Measurements from ENCODE around the gene SF3B1. TPM values are rescaled to one million over a fixed set of nuclear protein-coding genes. Genes with fewer than 3 reads are reported as not detected.
"Not testable (repeated sequence)": the region's sequence is repeated elsewhere in the genome, so short reads cannot be mapped to it uniquely, and the experiment has no call there.

The SF3B1 gene
- total and polyA plus RNA-seq, 2 donors (not counting 1 experiment from before 2014, with no cell fraction given) = 524 to 722 TPM

DNA sequence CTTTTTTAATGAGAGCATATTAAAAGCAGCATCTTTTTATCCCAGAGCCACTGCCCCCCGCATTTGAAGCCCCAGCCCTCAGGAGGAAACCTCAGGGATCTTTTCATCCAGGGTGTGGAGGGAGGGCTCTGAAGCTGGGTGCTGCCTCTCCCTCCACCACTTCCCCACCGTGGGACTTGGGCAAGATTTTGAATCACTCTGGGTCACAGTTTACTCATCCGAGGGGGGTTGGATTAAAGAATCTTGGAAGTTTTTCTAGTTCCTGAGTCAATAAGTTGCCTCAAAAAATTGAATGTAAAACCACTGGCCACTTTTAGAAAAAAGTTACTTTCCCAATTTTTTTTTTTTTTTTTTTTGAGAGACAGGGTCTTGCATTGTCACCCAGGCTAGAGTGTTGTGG, 62.2 kb downstream of the SF3B1 start:
- no peak for ATAC-seq (ENCODE audit: low read depth)
- H3K27ac Mint-ChIP-seq = no peak overlapping the region

DNA sequence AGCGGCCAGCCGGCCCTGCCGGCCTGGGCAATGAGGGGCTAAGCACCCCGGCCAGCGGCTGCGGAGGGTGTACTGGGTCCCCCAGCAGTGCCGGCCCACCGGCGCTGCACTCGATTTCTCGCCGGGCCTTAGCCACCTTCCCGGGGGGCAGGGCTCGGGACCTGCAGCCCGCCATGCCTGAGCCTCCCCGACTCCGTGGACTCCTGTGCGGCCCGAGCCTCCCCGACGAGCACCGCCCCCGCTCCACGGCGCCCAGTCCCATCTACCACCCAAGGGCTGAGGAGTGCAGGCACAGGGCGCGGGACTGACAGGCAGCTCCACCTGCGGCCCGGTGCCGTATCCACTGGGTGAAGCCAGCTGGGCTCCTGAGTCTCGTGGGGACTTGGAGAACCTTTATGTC, 64.2 kb downstream of the SF3B1 start:
- intact Hi-C loops (cut with micrococcal nuclease) = loop anchor here (10.0 kb wide), 1 partner anchor 286 kb away; no protein-coding TSS in a partner anchor
- ATAC-seq (ENCODE audit: low read depth); POLR2A ChIA-PET; H3K27me3 ChIP-seq (replicated peaks in 1 of 4; ENCODE audit: control extremely low read depth in 1 of 4, control insufficient read depth in 3 of 4, insufficient read depth in 4 of 4, low read length in 3 of 4); H2AFZ ChIP-seq (ENCODE audit: insufficient read depth, low read depth, low read length, poor library complexity, severe bottlenecking); H3K27ac Mint-ChIP-seq; H3K4me3 Mint-ChIP-seq; DNase-seq; H3K4me1 ChIP-seq (ENCODE audit: control insufficient read depth in 2 of 2, insufficient read depth in 2 of 2, low read length in 2 of 2); H4K20me1 ChIP-seq (ENCODE audit: control insufficient read depth, insufficient read depth, low read length, poor library complexity, severe bottlenecking); H3K36me3 ChIP-seq (replicated peaks in 1 of 2; ENCODE audit: control extremely low read depth in 1 of 2, control insufficient read depth in 1 of 2, extremely low read depth in 1 of 2, insufficient read depth in 2 of 2, low read length in 1 of 2); H3K9me3 ChIP-seq (ENCODE audit: control extremely low read depth in 1 of 3, control insufficient read depth in 2 of 3, insufficient read depth in 1 of 3, low read length in 2 of 3); H3K4me2 ChIP-seq (replicated peaks; ENCODE audit: low read depth, low read length, poor library complexity, severe bottlenecking); H3K79me2 ChIP-seq (ENCODE audit: control insufficient read depth, insufficient read depth, low read length); H3K27ac ChIP-seq (ENCODE audit: low read length in 2 of 2); CTCF ChIA-PET; H3K4me3 ChIP-seq (ENCODE audit: control extremely low read depth in 1 of 5, extremely low read depth in 1 of 5, insufficient read depth in 1 of 5, low read depth in 2 of 5, low read length in 4 of 5); H3K27me3 Mint-ChIP-seq; H3K9ac ChIP-seq (ENCODE audit: low read length); H3K4me1 Mint-ChIP-seq; H3K9me3 Mint-ChIP-seq (ENCODE audit: insufficient read depth): not testable (repeated sequence)
- WGBS (ENCODE audit: insufficient coverage) = 99% methylated on average over 27 of the region's 31 CpGs

More for the DNA sequence above, 62.2 kb downstream of the SF3B1 start:
- peaks cover 0 to 7% of the 10 kb centered on the region in 2 donors for H3K4me1 ChIP-seq (ENCODE audit: control insufficient read depth in 2 of 2, insufficient read depth in 2 of 2, low read length in 2 of 2)
- no peak for DNase-seq
- POLR2A ChIA-PET = no interaction called here
- H3K9ac ChIP-seq (ENCODE audit: low read length) = no peak overlapping the region
- H3K36me3 ChIP-seq (replicated peaks in 1 of 2; ENCODE audit: control extremely low read depth in 1 of 2, control insufficient read depth in 1 of 2, extremely low read depth in 1 of 2, insufficient read depth in 2 of 2, low read length in 1 of 2) = no peaks in the 10 kb centered on the region
- no peaks in the 10 kb centered on the region for H3K9me3 ChIP-seq (ENCODE audit: control extremely low read depth in 1 of 3, control insufficient read depth in 2 of 3, insufficient read depth in 1 of 3, low read length in 2 of 3)
- H2AFZ ChIP-seq (ENCODE audit: insufficient read depth, low read depth, low read length, poor library complexity, severe bottlenecking) = no peak overlapping the region
- no CpG with 5 or more reads among the region's 3 CpGs for WGBS (ENCODE audit: insufficient coverage)
- no peak overlapping the region for H3K27ac ChIP-seq (ENCODE audit: low read length in 2 of 2)
- CTCF ChIA-PET = interaction anchor here (1.1 to 7.6 kb wide), 4 partner anchors 204 to 622 kb away, joined by 3 to 58 read pairs (median 4); no protein-coding TSS in a partner anchor
- H3K9me3 Mint-ChIP-seq (ENCODE audit: insufficient read depth) = no peaks in the 10 kb centered on the region
- no peaks in the 10 kb centered on the region for H3K27me3 Mint-ChIP-seq
- H3K4me2 ChIP-seq (replicated peaks; ENCODE audit: low read depth, low read length, poor library complexity, severe bottlenecking) = no peak overlapping the region
- no peak overlapping the region for H3K4me3 ChIP-seq (ENCODE audit: control extremely low read depth in 1 of 5, extremely low read depth in 1 of 5, insufficient read depth in 1 of 5, low read depth in 2 of 5, low read length in 4 of 5)
- intact Hi-C loops (cut with micrococcal nuclease) = loop anchor here (10.0 kb wide), 1 partner anchor 288 kb away; no protein-coding TSS in a partner anchor
- no peaks in the 10 kb centered on the region for H4K20me1 ChIP-seq (ENCODE audit: control insufficient read depth, insufficient read depth, low read length, poor library complexity, severe bottlenecking)
- H3K4me1 Mint-ChIP-seq = peaks cover 12% of the 10 kb centered on the region
- no peak for TF ChIP-seq EZH2 (IDR thresholded peaks at IDR 0.05; ENCODE audit: borderline replicate concordance, insufficient read depth, low read depth, low read length, poor library complexity, severe bottlenecking)
- TF ChIP-seq CTCF (IDR thresholded peaks at IDR 0.05) = no peak
- H3K79me2 ChIP-seq (ENCODE audit: control insufficient read depth, insufficient read depth, low read length) = peaks cover 2% of the 10 kb centered on the region
- H3K27me3 ChIP-seq (replicated peaks in 1 of 4; ENCODE audit: control extremely low read depth in 1 of 4, control insufficient read depth in 3 of 4, insufficient read depth in 4 of 4, low read length in 3 of 4) = no peaks in the 10 kb centered on the region
- H3K4me3 Mint-ChIP-seq = no peak overlapping the region
